A549 (cell line): ENCODE measurements around the gene POU4F1. TPM values are rescaled to one million over a fixed set of nuclear protein-coding genes. Genes with fewer than 3 reads are reported as not detected.

Experiments
- ATAC-seq, 2 experiments: fragments of 200-7000 bp in 1 of 2; fragments of >200 bp in 1 of 2; cut with Nextera tagmentation in 1 of 2; cut with Tn5 transposase in 1 of 2; 3 replicates each; pipeline versions ENCODE4 v1.8.0 to v1.9.1; 2018 to 2020; ENCODE audit warnings: mild to moderate bottlenecking in 1 of 2, moderate library complexity in 1 of 2
- CTCF ChIA-PET: fragments of 300-600 bp; sonication (Branson Sonifier 250); formaldehyde crosslinking; extraction: SDS; loops from one replicate; lab custom pipeline; 2021; ENCODE audit warnings: antibody characterized with exemption, inconsistent platforms; lab: Yijun Ruan, JAX
- POLR2A ChIA-PET: fragments of 350-600 bp; formaldehyde crosslinking; extraction: SDS; loops from one replicate; lab custom pipeline; 2021; ENCODE audit warnings: antibody characterized with exemption, inconsistent platforms; lab: Yijun Ruan, JAX
- DNase-seq, 2 experiments: peaks; one replicate each; pipeline versions ENCODE4 v3.0.0 to v3.0.0-alpha.2; 2011 to 2016; ENCODE audit warnings: low read depth in 1 of 2, low spot score in 1 of 2
- FAIRE-seq: peaks from 2 replicates; lab custom pipeline; 2011; peaks lifted over from hg19 to GRCh38; lab: Jason Lieb, UNC
- H3K27ac ChIP-seq, 2 experiments: fragments of >200 bp; sonication (Bioruptor Twin); formaldehyde crosslinking; 3 replicates each; pipeline ENCODE4 v1.5.1; 2016 to 2017
- H3K4me1 ChIP-seq: fragments of >200 bp; sonication (Bioruptor Twin); formaldehyde crosslinking; 3 replicates; pipeline ENCODE4 v1.6.1; 2016
- H3K4me2 ChIP-seq: fragments of >200 bp; sonication (Bioruptor Twin); formaldehyde crosslinking; 3 replicates; pipeline ENCODE4 v1.6.1; 2016
- H3K4me3 ChIP-seq: fragments of >200 bp; sonication (Bioruptor Twin); formaldehyde crosslinking; 3 replicates; pipeline ENCODE4 v1.5.1; 2016
- H3K9me3 ChIP-seq: fragments of >200 bp; sonication (Bioruptor Twin); formaldehyde crosslinking; 3 replicates; pipeline ENCODE4 v1.6.1; 2016
- ATOH8 ChIP-seq: fragments of 250-450 bp; sonication (Bioruptor Pico); IDR thresholded peaks from 2 replicates; pipeline ENCODE4 v1.5.0; 2020; ENCODE audit warnings: low read depth, mild to moderate bottlenecking, moderate library complexity
- CBX2 ChIP-seq: fragments of 200-600 bp; sonication (generic); IDR thresholded peaks from 2 replicates; pipeline ENCODE4 v1.6.1; 2016; ENCODE audit warnings: low read depth, mild to moderate bottlenecking, borderline replicate concordance
- HDAC2 ChIP-seq: fragments of 200-600 bp; sonication (generic); IDR thresholded peaks from 2 replicates; pipeline ENCODE4 v1.6.1; 2016
- HEYL ChIP-seq: fragments of 250-450 bp; sonication (Bioruptor Pico); IDR thresholded peaks from 2 replicates; pipeline ENCODE4 v1.8.0; 2021; ENCODE audit warnings: mild to moderate bottlenecking, moderate library complexity
- HMGXB4 ChIP-seq: fragments of 250-450 bp; sonication (Bioruptor Pico); IDR thresholded peaks from 2 replicates; pipeline ENCODE4 v1.5.0; 2021; ENCODE audit warnings: mild to moderate bottlenecking, moderate library complexity, borderline replicate concordance
- MAFK ChIP-seq: fragments of 450-650 bp; IDR thresholded peaks from 2 replicates; pipeline ENCODE4 v1.6.1; 2014; ENCODE audit not compliant: partially characterized antibody
- NR3C1 ChIP-seq: fragments of >200 bp; sonication (Bioruptor Twin); formaldehyde crosslinking; IDR thresholded peaks from 3 replicates; pipeline ENCODE4 v1.6.1; 2017
- POLR2A ChIP-seq: IDR thresholded peaks from 2 replicates; pipeline ENCODE4 v1.6.1; 2012; ENCODE audit warnings: mild to moderate bottlenecking, low read length
- REST ChIP-seq: fragments of 200-600 bp; sonication (generic); IDR thresholded peaks from 2 replicates; pipeline ENCODE4 v1.6.1; 2016; ENCODE audit warnings: antibody characterized with exemption, mild to moderate bottlenecking, moderate library complexity
- RNF2 ChIP-seq: fragments of 200-600 bp; sonication (generic); IDR thresholded peaks from 2 replicates; pipeline ENCODE4 v1.6.1; 2016; ENCODE audit warnings: low read depth, mild to moderate bottlenecking, antibody characterized with exemption, moderate library complexity, borderline replicate concordance
- TP53 ChIP-seq: fragments of 250-450 bp; sonication (Bioruptor Pico); IDR thresholded peaks from 2 replicates; pipeline ENCODE4 v1.5.0; 2021; ENCODE audit warnings: mild to moderate bottlenecking, moderate library complexity
- ZC3H11A ChIP-seq: fragments of 450-650 bp; IDR thresholded peaks from 2 replicates; pipeline ENCODE4 v1.6.1; 2014; ENCODE audit warnings: antibody characterized with exemption, mild to moderate bottlenecking
- ZNF302 ChIP-seq: fragments of 250-450 bp; sonication (Bioruptor Pico); IDR thresholded peaks from 2 replicates; pipeline ENCODE4 v1.9.0; 2021; ENCODE audit warnings: inconsistent platforms, mild to moderate bottlenecking, moderate library complexity
- WGBS: methylation state at CpG from one replicate; pipeline ENCODE4 v1.1.6; 2017; ENCODE audit errors: missing lambda C conversion rate; 5-methylcytosine and 5-hydroxymethylcytosine counted together
- polyA plus RNA-seq, 4 experiments: library from polyadenylated mRNA; depleted of rRNA in 3 of 4; stranded (reverse); fragments of >200 nt; fragmentation: RNase III in 1 of 4; extraction: RNeasy Plus Mini Kit Qiagen cat#74134 plus additional on column Dnase treatment in 1 of 4; gene quantifications; 2 replicates in 3 of 4; 3 replicates in 1 of 4; pipeline ENCODE4 v1.2.3, GENCODE V29; 2011 to 2017

The POU4F1 gene
- polyA plus RNA-seq, 2 of the 4 experiments (the other 2 are of a cell fraction) = 1.2 to 1.5 TPM

- TF ChIP-seq RNF2 = no peak
- TF ChIP-seq HEYL (CRISPR knock-in tag) = no peak
- TF ChIP-seq ATOH8 = no peak
- TF ChIP-seq HMGXB4 = no peak
- no peak for TF ChIP-seq ZNF302
- DNase-seq = peak; percentile 14 to 27
- Histone ChIP-seq H3K27ac (peak overlapping the region; percentile 40 to 79; a peak in 5 of 6 replicates), H3K9me3 (no peaks in the 10 kb centered on the region), H3K4me1 (no peaks in the 10 kb centered on the region), H3K4me2 (peak overlapping the region; percentile 98), H3K4me3 (peak overlapping the region; percentile 62)
- no peak for FAIRE-seq
- POLR2A ChIA-PET = no interaction called here
- peak; percentile 75 to 84 for ATAC-seq
- CTCF ChIA-PET = no interaction called here
- WGBS = 30% methylated on average over 21 of the region's 33 CpGs
Observed at GRCh38 chr13:78609464-78610205, 6.3 kb upstream of the POU4F1 start.

GRCh38 chr13:78608688-78609463 is 5.5 kb upstream of the POU4F1 start:
- peak; percentile 57; the same call in 1 of the 2 replicates for TF ChIP-seq RNF2
- TF ChIP-seq ATOH8 = no peak
- TF ChIP-seq MAFK = no peak
- no peak for TF ChIP-seq POLR2A
- H3K4me2 ChIP-seq = peak overlapping the region; percentile 98
- FAIRE-seq = no peak
- DNase-seq = no peak
- 3% methylated on average over 34 of the region's 54 CpGs for WGBS
- H3K4me3 ChIP-seq = peak overlapping the region; percentile 62
- 0 out of 3 replicates have a peak, but pooled peaks cover 3% of the 10 kb centered on the region for H3K4me1 ChIP-seq
- H3K27ac ChIP-seq = peak overlapping the region; percentile 40 to 79; a peak in 5 of 6 replicates
- CTCF ChIA-PET = no interaction called here
- POLR2A ChIA-PET = no interaction called here
- H3K9me3 ChIP-seq = no peaks in the 10 kb centered on the region
- peak; percentile 26 to 56; a peak in 5 of 6 replicates for ATAC-seq

GRCh38 chr13:78608252-78608687 is 4.9 kb upstream of the POU4F1 start:
- CTCF ChIA-PET = no interaction called here

More at GRCh38 chr13:78608252-78608687, 4.9 kb upstream of the POU4F1 start:
- no peaks in the 10 kb centered on the region for H3K9me3 ChIP-seq
- WGBS = 78% methylated on average over 9 of the region's 15 CpGs
- peak overlapping the region; percentile 62; the same call in 2 of the 3 replicates for H3K4me3 ChIP-seq
- ATAC-seq (no peak), FAIRE-seq (no peak), DNase-seq (no peak)
- H3K4me2 ChIP-seq = peak overlapping the region; percentile 98
- H3K27ac ChIP-seq = no peak overlapping the region
- TF ChIP-seq NR3C1 (no peak), HDAC2 (no peak), REST (no peak), CBX2 (no peak), ZC3H11A (no peak), TP53 (CRISPR knock-in tag) (no peak)
- 0 out of 3 replicates have a peak, but pooled peaks cover 5% of the 10 kb centered on the region for H3K4me1 ChIP-seq
- POLR2A ChIA-PET = no interaction called here
